Activated naive CD8-positive, alpha-beta T cell treated with anti-CD3 and anti-CD28 coated beads, Interleukin-2, amount 50 U/mL, for 16 hours (primary cell): ENCODE measurements around the gene PRKACB.
"Not testable (repeated sequence)": the region's sequence is repeated elsewhere in the genome, so short reads cannot be mapped to it uniquely, and the experiment has no call there.

Source experiments
- DNase-seq: peaks from one replicate; pipeline ENCODE4 v3.0.0-alpha.2; 2020; ENCODE audit warnings: low read depth, low spot score

Gene PRKACB

DNA sequence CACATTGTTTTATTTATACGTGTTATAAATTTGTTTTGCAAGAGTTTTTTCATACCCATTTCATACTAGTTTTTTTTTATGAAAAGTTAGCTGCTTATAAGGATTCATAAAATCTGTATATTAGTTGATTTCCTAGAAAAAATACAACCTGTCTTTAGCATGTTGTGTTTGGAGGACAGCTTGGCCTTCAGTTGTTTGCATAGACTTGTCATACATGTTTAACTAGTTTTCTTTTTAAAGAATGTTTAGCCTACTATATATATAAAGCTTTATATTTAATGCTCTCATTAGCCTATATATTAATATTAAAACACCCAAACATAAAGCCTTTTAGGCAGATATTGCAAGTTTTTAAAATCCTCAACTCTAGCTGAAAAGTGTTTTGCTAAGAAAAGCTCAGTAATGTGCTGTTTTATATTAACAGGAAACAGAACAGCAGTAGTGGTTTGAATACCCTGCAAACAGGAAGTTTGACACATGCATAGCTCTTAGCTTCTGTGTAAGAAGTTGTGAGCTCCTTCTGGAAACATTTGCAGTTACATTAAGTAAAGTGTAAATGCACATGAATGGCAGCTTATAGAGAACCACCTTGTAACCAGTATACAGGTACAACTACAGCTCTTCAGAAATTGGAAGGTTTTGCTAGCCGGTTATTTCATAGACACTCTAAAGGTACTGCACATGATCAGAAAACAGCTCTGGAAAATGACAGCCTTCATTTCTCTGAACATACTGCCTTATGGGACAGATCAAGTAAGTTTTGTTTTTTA is at the start of gene PRKACB:
Gene PRKACB, plus strand, starts transcription at position 476 of the 770 bp plus-strand sequence. Its CDS starts 91 bp downstream, at position 567.
- no peak for DNase-seq

DNA sequence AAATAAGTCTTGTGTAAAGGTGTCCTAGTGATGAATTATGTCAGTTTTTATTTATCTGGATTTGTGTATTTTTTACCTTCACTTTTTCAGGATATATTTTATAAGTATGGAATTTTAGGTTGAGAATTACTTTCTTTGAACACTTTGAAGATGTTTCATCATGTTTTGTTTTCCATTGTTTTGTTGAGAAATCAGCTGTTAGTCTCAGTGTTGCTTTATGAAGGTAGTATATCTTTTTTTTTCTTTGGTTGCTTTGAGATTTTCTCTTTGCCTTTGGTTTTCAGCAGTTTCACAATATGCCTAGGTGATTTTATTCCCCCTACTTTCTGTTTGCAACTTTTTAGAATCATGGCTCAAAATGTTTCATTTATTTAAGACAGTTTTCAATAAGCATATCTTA is 48.8 kb upstream of the PRKACB start:
- DNase-seq, result no peak

DNA sequence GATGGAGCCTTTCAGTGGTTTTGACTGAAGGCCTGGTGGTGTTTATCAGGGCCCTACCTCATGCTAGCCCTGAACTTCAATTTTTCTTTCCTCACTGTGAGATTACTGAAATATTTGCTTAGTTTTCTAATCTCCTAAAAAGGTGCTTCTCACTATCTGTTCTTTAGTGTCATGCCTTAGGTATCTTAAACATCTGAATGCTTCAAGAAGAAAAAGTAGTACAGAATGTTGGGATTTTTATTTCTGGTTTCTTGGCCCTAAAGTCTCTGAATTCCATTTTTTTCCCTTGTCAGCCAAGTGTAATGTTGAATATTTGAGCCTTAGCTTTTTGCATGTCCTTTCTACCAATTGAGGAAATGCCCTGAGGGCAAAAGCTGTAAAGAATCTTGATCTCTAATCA is 47.9 kb upstream of the PRKACB start:
- DNase-seq, result no peak

DNA sequence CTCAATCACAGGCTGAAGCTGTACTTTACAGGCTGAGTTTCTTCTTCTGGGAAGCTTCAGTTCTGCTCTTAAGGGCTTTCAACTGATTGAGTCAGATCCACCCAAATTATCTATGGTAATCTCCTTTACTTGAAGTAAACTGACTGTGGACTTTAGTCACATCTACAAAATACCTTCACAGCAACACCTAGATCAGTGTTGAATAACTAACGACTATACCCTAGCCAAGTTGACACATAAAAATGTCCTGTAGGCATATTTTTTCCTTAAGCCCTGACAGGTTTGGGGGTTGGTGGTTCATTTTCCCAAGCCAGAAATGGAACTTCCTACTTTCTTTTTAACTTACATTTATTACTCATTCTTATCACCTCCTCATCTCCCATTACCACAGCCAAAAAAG is 42.9 kb upstream of the PRKACB start:
- no peak for DNase-seq

DNA sequence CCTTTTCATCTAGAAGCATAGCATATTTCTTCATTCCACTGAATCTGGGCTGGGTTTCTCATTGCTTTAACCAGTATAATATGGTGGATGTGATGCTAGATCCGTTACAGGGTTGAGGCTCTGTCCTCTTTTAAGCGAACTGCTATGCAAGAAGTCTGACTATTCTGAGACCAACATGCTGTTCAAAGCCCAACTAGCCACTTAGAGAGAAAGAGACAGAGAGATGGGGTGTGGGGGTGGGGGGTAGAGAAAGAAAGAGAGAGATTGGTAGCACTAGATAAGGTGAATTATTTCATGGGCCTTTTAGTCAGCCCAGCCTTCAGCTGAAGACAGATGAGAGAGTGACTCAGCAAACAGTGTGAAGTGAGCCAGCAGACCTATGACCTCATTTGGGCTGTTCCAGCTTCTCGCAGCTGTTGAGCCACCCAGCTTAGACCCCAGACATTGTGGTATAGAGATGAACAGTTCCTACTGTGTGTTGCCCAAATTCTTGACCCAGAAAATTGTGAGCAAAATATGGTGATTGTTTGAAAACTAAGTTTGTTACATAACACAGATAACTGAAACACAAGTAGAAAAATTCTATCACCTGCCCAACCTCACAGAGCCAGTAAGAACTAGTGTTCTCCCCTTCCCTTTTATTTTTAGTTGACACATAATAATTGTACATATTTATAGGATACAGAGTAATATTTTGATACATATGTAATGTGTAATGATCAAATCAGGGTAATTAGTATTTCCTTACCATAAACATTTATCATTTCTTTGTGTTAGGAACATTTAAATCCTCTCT is 40.7 kb upstream of the PRKACB start:
- no peak for DNase-seq

DNA sequence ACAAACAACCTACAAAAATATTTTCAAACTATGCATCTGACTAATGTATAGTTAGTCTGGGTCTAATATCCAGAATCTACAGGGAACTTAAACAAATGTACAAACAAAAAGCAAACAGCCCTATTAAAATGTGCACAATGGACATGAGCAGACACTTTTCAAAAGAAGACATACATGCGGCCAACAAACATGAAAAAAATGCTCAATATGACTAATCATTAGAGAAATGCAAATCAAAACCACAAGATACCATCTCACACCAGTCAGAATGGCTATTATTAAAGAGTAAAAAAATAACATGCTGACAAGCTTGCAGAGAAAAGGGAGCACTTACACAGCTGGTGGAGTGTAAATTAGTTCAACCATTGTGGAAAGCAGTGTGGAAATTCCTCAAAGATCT is 36.5 kb upstream of the PRKACB start:
- DNase-seq, result not testable (repeated sequence)

DNA sequence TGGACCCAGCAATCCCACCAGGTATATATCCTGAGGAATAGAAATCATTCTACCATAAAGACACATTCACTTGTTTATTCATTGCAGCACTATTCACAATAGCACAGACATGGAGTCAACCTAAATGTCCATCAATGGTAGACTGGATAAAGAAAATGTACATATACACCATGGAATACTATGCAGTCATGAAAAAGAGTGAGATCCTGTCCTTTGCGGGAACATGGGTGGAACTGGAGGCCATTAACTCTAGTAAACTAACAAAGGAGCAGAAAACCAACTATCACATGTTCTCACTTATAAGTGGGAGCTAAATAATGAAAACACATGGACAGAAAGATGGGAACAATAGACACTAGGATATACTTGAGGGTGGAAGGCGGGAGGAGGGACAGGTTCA is 36.1 kb upstream of the PRKACB start:
- DNase-seq, result no peak

DNA sequence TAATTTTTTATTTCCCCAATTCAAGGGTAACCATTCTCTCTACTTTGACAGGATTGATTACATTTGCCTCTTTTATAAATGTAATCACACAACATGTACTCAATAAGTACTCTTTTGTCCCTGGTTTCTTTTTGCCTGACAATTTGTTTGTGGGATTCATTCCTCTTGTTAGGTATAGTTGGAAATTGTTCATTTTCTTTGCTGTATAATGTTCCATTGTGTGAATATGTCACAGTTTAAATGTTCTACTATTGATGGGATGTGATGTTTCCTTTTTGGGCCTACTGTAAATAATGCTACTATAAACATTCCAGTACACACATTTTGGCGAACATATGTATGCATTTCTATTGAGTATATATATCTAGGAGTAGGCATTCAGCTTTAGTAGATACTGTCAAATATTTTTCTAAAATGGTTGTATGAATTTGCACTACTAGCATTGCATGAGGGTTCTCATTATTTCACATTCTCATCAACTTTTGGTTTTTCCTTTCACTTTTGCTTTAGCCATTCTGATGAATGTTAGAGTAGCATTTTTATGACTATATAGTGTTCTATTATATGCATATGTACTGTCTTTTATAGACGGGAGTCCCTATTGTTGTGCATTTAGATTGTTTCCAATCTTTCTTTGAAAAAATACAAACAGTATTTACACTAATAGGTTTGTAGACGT is 35.0 kb upstream of the PRKACB start:
- no peak for DNase-seq

DNA sequence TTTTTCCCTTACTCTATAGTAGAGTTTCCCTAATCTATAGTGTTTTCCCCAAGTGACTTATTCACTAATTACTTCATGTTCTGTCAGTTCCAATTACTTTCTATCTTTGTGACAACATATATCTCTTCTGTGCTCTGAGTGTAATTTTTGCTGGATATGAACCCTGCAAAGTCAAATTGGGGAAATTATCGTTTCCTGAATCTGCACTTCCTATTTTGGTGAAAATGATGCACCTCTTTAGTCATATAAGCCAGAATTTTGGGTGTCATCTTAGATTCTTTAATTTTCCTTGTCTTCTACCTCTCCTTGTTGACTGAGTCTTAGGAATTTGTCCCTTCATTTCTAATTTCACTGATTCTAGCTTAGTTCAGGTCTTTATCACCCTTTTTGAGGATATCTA is 33.4 kb upstream of the PRKACB start:
- no peak for DNase-seq

DNA sequence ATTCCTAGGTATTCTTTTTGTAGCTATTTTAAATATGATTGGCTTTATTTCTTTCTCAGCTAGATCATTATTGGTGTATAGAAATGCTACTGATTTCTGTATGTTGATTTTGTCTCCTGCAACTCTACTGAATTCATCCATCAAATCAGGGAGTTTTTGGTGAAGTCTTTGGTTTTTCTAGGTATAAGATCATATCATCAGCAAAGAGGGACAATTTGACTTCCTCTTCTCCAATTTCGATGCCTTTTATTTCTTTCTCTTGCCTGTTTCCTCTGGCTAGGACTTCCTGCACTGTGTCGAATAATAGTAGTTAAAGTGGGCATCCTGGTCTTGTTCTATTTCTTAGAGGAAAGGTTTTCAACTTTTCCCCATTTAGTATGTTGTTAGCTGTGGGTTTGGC is 27.5 kb upstream of the PRKACB start:
- no peak for DNase-seq

DNA sequence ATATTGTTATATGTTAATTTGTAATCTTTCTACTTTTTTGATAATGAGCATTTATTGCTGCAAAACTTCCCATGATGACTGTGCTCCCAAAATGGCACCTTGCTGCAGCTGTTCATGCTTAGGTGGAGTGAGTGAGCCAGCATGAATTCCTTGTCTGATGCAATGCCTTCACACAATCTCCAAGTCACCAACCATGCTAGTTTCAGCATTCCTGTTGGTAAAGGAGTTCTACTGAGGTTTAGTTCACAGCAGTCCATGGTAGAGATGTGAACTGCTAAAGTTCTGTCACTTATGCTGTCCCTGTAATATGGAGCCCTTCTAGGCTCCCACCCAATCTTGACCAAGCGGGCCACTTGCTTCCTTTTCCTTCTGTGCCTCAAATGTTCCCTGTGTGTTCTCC is 26.2 kb upstream of the PRKACB start:
- DNase-seq, result no peak

DNA sequence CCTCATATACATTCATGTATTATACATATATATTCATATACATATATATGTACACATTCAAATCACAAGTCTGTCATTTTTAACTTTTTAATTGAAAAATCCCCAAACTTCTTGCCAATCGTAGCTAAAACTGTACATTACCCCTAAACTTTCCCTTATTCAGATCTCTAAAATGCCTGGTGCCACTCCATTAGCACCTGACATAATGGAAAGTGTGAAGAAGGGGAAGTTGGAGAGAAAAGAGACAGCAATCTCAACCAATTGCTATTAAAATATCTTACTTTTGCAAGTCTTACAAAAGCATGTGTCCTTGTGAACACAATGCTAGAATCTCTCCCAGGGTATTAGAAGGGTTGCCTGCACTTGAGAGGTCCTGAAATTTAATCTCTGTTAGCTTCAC is 22.7 kb upstream of the PRKACB start:
- DNase-seq, result no peak

DNA sequence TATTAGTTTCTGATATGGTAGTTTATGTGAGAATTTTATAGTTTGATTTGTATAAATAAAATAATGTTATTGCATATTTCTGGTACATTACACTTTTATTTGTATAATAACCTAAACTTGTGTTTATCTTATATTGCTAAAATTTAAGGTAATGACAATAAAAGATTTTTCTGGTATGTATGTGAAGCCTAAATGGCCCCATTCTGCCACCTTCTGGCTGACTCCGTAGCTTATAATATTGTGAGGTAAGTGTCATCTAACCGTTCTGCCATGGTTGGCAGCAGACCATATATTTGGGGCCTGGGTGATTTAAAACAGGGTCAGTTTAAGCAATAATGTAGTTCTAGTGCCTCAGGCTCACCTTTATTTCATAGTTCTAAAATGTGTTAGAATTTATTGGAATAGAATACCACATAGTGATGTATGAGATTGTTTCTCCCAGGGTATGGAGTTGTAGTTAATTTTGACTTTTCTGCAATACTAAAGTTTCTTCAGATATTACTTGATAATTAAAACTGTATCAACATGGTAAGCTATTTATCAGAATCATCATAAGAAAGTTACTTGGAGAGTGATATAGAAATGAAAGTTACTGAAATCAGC is 21.2 kb upstream of the PRKACB start:
- peak; percentile 12 for DNase-seq

DNA sequence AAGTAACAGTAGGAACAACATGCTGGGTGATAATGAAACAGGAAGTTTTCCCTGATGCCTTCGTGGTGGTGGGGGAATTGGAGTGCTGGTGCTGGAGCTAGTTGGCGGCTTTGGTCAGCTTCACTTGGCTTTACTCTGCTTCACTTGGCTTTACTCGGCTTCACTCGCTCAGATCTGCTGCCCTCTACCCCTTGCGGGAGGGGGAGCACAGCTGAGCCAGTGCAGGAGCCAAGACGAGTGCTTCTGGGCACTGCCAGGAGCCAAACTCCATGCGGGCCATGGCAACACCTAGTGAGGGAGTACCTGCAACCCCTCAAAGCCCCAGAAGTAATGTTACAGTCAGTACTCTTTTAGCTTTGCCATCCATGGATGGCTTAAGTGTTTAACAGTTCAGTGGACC is 10.6 kb upstream of the PRKACB start:
- no peak for DNase-seq

DNA sequence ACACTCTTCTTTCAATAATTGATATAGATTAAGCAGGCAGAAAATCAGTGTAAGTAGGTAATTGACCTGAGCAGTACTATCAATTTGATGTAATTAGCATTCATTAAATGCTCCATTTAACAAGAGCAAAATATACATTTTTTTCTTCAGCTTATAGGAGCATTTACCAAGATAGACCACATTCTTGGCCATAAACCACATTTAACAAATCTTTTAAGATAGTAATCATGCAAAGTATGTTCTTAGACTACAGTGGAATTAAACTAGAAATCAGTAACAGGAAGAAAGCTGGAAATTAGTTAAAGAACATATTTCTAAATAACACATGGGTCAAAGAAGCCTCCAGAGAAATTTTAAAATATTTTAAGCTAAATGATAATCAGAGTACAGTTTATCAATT is 8.7 kb upstream of the PRKACB start:
- no peak for DNase-seq

DNA sequence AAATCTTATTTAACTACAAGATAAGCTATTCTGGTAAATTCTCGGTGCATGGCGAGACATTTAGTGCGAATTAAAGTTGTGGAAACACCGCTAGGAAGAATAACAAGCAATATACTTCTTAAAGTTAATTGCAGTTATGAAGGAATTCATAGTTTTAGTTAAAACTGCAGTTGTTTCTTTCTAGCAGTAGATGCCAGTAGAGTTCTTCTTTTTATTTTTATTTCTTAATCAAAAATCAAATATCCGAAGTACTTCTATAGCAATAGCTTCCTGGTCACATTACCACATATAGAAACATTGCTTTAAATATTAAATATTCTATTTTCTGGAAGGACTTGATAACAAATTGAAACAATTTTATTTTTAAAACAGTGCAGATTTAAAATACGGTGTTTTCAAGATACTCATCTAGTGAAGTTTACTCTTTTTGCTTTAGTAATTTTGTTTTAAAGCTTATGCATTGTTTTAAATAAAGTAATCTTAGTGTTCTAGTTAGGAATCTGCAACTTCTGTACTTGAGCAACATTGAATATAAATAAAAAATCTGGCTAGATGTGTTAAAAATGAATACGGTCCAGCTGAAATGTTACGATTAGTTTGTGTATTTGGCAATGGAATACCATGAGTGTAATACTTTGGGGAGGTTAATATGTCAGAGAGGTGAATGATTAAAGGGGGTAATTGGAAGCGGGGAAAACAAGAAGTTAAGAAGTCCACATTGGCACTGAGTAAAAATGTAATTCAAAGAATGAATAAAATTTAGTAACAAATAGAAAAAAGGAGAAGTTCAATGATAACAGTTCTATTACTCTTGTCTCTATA is 2.7 kb upstream of the PRKACB start:
- no peak for DNase-seq

DNA sequence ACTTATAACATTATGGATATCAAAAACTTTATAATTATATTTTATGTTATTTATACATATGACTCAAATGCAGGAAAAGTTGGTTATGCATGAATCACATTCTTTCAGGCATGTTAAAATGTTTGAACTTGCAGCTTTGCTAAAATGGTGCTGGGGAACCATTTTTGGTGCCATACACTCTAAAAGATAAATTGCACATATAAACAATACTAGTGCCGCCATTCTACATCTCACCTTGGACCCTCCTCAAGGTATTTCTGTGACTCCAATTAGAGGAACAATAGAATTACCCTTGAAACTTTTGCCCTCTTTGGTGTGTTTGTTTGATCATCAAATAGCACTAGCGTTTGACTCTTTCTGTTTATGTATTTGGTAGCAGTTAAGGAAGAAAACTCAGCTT is 997 bp downstream of the PRKACB start:
- no peak for DNase-seq

DNA sequence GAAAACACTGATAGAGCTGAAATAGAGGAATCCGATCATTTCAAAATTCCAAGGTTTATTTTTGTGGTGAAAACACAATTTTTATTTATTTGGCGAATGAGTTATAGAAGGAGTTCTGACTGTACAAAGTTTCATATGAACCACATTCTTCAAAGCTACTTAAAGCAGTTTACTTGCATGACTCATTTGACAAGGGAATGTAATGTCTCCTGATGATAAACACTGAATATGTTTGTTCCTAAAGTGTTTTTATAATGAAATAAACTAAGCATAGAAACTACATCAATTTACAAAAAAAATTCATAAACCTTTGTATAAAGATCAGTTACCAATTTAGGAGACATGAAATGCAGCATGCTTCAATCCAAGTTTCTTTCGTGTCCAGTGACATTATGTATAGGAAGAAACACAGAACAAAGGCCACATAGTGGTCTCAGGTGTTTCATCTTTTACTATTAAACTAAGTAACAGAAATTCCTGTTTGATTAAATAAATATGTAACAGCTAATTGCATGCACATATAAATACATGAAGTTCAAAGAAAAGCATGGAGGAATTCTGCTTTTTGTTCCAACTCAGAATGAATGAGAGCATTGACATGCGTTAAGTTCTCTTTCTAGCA is 2.5 kb downstream of the PRKACB start:
- DNase-seq, result no peak

DNA sequence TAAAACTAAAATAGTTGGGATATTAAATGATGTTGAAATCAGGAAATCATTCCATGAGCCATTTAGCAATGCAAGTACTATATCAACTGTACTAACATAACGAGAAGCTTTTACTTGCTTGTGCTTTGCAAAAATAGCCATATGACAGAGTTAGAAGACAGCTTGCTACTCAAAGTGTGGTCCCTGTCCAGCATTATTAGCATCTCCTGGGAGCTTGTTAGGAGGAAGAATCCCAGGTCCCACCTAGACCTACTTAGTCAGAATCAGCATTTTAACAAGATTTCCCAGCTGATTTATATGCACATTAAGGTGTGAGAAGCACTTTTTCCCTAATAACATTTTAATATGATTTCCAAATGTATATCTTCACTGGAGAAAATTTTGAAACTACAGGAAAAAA is 4.7 kb downstream of the PRKACB start:
- DNase-seq, result no peak

DNA sequence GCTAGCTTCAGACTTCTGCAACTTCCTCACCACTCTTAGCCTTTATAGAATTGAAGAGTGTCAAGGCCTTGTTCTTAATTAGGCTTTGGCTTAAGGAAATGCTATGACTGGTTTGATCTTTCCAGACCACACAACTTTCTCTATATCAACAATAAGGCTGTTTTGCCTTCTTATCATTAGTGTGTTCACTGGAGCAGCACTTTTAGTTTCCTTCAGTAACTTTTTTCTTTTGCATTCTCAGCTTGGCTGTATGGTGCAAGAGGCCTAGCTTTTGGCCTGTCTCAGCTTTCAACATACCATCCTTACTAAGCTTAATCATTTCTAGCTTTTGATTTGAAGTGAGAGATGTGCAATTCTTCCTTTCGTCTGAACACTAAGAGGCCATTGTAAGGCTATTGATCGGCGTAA is 8.6 kb downstream of the PRKACB start:
- DNase-seq, result no peak

DNA sequence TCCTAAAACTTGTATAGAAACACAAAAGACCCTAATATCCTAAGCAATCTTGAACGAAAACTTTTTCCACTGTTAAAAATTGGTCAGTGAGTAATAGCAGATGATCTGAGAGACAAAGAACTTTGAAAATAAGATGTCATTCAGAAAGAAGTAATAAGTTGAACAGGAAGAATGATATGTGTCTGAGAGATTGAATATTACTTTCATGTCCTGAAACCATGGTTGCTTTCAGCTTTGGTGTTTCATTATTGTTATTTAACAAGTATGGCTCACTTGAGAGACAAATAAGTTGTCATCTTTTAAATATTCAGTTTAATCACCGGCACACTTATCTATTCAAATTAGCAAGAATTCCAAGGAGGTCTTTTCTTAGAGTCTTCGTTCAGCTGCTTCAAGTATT is 11.4 kb downstream of the PRKACB start:
- DNase-seq, result no peak
